ENCODE results near the gene UCK1.

Gene UCK1

DNA sequence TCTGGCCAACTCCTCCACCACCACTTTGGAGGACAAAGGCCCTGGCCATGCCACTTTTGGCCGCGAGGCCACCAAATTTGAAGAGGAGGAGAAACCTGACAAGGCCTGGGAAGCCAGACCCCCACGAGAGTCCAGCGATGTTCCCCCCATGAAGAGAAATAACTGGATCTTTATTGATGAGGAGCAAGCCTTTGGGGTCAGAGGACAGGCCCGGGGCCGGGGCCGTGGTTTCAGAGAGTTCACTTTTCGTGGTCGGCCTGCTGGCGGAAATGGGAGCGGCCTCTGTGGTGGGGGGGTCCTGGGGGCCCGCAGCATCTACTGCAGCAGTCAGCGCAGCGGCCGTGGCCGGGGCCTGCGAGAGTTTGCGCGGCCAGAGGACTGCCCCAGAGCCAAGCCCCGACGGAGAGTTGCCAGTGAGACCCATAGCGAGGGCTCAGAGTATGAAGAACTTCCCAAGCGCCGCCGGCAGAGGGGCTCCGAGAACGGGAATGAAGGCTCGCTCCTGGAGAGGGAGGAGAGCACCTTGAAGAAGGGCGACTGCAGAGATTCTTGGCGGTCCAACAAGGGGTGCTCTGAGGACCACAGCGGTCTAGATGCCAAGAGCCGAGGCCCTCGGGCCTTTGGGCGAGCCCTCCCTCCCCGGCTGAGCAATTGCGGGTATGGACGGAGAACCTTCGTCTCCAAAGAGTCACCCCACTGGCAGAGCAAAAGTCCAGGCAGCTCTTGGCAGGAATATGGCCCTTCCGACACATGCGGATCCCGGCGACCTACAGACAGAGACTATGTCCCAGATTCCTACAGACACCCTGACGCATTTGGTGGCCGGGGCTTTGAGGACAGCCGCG lies 55.7 kb downstream of the UCK1 start:
- no peak for DNase-seq

DNA sequence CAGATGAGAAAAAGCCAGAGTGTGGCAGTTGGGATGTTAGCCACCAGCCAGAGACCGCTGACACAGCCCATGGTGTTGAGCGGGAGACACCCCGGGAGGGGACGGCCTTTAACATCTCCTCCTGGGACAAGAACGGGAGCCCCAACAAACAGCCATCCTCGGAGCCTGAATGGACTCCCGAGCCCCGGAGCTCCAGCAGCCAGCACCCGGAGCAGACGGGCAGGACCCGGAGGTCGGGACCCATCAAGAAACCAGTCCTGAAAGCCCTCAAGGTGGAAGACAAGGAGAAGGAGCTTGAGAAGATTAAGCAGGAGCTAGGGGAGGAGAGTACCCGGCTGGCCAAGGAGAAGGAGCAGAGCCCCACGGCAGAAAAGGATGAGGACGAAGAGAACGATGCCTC lies 56.4 kb downstream of the UCK1 start:
- no peak for DNase-seq

DNA sequence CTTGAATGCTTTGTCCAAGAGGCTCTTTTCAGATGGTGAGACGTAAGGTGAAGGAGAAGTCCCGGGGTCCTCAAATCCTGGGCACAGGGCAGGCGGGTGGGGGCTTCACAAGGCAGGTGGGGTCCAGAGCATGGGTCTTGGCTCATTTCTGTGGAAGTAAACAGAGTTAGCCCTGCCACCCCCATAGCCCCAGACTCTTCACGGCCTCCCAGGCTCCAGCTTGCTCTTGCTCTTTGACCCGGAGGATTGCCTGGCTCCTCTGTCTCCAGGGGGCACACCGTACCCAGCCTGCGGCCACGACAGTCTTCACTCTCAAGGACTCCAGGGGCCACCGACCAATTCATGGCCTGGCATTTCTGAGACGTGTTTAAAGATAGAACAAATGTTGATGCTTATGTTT lies 57.2 kb downstream of the UCK1 start:
- no peak for DNase-seq

Data from activated CD8-positive, alpha-beta memory T cell treated with anti-CD3 and anti-CD28 coated beads, Interleukin-2, amount 50 U/mL, for 4 hours (primary cell).